Stimulated activated CD4-positive, alpha-beta T cell treated with anti-CD3 and anti-CD28 coated beads, Interleukin-4, amount 100 ng/mL, for 4 hours (primary cell): ENCODE measurements around the gene CXADR.

Source experiments
- DNase-seq, 2 experiments: peaks; one replicate each; pipeline ENCODE4 v3.0.0-alpha.2; 2020

Gene CXADR

DNA sequence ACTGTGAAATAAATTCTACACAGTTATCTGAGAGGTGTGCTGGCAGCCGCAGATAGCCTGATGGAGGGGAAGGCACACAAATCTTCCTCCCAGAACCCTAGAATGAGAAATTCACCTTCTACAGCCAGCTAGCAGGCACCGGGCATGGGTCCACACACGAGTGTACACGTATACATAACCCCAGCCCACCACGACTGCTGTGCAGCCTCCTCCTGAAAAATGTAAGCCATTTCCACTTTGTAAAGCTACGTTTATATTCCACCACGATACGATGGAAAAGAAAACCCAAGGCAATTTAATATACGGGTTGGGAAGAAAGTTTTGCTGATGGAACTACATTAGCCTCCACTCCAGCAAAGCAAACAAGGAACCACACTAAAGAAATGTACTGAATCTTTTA lies 98.1 kb downstream of the CXADR start:
- DNase-seq = no peak

DNA sequence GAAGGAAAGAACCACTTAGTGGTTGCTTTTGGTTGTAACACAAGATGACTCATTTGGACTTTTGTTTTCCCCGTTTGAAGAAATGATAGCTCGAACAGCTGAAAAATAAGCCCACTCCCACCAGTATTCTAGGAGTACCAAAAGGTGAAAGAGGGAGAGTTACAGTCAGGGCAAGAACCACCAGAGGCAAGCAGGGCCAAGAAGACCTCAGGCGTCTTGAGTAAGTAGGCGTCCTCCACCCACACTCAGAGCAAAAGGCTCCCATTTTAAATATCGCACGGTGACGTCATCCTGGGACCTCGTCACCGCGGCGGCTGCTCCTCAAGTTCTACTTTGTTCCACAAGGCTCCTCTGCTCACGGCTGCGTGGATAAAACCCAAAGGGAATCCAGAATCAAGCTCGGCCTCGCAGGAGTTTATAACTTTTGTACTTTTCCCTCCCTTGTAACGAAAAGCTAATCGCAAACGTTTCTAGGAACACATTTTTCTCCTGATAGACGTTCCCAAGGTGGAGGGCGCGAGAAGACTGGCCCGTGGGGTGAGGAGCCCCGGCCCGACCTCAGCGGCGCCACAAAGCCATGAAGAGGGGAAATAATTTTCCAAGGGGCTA lies 98.7 kb downstream of the CXADR start:
- DNase-seq = peak; percentile 69 to 88

DNA sequence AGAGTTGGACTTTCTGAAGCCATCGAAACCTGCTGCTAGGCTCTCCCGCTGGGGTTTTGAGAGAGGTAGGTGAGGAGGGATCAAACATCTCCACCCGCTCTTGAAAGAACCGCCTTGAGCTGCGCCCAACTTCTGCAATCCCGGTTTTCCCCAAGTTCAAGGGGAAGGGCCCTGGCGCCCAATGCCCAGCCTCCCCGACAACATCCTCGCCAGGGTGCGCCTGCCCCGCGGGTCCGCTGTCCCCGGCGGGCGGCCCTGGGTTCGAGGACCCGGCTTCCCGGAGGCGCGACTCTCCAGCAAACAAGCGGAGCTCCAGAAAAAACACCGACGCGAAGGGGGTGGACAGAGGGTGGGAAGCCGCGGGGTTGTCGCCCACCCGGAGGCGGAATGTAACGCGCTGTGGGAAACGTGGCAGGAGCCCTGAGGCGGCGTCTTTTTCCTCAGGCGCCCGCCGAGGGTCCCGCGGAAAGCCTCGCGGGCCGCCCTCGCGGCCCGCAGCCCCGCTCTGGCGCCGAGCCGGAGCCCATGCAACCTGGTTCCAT lies 99.3 kb downstream of the CXADR start:
- peak; percentile 4 to 21 for DNase-seq

DNA sequence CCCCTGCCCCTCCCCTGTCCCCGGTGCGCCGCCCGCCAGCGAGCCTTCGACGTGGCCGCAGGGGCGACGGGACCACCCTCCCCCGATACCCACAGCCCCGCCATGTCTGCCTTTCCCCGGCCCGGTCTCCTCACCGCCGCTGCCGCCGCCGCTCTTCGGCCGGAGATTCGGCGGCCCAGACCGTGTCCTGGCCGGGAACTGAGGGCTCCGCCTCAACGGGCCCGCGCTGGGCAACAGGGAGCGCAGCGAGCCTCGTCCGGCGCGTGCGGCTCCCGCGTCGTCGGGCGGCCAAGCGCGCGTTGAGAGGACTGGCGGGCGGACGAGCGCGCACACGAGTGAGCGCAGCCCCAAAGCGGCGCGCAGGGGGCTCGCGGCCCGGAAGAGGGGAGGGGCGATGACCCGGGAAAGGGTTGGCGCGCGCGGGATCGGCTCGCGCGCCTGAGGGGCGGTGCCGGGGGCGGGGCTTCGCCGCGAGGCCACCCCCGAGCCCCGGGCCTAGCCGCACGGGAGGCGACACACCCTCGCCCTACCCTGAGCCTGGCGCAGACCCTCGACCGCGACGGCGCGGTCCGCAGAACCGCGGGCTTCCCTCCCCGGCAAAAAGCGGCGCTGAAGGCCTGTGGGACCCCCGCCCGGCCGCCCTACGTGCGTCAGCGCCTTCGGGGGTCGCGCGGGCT lies 99.9 kb downstream of the CXADR start, which contains the start of gene BTG3:
TSS of gene BTG3 (minus strand) at position 337 of the 677 bp plus-strand sequence. CDS start 3,757 bp downstream, outside the sequence.
- DNase-seq = peak; percentile 81 to 82

DNA sequence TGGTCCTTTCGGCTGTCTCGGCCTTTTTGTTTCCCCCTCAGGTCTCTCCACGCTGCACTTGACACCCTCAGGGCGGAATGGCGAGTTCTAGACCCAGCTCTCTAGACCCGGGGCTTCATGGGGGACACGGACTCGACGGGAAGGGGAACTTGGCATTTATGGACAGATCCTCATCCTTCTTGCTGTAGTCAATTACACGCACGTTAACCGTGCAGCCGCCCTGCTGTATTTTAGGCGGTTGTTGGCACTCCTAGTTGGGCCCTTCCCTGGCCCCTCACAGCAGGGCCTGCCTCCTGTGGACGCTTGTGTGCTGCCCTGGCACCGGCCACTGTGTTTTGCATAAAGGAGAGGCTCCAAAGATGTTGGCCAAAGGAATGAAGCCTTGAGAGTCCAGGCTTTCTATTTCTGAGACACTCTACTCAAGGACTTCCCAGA lies 100.4 kb downstream of the CXADR start:
- peak in 1 of 2 experiments; percentile 2 for DNase-seq

DNA sequence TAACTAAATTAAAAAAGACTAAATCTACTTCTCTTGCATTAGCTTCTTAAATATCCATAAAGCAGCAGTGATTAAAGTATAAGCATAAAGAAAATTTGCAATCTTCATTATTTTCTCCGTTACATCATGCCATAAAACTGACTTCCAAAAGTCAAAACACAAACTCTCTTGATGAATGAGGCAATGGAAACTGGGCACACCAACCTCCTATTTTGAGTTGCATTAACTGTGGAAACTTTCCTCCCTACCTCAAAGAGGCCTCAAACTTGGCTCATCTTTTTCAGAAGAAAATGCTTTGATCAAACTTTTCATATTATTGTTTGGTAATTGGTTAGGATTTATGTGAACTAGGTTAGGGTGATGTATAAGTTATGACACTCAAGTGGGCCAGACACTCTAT lies 104.0 kb downstream of the CXADR start:
- no peak for DNase-seq

DNA sequence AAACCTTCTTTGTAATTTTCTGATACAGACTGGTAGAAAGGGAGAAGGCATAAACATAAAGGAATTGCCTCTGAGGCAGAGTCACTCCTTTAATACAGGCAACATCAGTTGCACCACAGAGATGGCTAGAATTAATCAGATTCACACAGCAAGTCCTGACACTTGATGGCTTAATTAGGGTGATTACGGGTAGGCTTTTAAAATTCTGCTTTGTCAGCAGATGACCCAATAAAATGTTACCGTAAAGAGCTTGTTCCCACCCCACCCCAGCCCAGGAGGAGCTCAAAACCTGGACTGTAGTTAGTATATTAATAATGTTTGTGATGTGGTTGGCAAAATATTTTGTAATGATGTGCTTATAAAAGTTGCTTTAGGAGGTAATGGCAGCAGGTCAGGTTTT lies 109.2 kb downstream of the CXADR start:
- DNase-seq = no peak

DNA sequence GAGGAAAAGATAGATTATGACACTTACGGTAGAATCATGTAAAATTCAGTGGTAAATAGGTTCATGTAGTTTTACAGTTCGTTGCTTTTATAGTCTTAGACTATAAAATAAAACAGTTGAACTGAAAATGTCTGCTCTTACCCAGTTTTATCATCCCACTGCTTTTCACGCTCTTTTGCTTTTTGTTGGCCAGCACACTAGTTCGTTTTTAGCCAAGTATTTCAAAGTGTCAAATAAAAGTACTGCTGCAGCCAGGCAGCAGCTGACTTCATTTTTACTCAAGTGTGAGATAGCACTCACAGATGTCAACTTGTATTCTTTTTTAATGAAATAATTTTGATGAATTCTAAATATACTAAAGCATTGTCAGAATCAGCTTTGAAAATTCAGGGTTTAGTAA lies 118.4 kb downstream of the CXADR start:
- no peak for DNase-seq

DNA sequence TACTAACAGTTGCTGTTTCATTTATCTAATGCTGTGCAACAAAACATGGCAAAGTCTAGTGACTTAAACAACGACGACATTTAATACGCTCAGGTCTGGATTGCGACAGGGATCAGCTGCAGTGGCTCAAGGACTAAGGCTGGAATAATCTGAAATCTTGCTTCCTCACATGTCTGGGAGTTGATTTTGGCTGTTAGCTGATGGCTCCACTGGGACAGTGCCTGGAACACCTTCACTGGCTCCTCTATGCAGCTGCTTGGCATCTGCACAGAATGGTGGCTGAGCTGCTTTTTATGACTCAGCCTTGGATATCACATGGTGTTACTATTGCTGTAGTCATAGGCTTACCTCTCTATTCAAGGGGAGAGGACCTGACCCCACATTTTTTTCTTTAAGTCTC lies 123.9 kb downstream of the CXADR start:
- no peak for DNase-seq

DNA sequence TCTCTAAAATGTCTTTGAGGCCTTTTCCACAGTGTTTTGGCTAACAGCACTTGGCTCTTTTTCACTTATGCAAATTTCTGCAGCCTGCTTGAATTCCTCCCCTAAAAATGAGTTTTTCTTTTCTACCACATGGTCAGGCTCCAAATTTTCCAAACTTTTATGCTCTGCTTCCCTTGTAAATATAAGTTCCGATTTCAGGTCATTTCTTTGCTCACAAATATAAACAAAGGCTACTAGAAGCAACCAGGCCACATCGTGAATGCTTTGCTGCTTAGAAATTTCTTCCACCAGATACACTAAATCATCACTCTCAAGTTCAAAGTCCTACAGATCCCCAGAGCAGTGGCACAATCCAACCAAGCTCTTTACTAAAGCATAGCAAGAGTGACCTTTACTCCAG lies 128.0 kb downstream of the CXADR start:
- DNase-seq = no peak
